ENCODE measurements around the gene NRSN2.

Gene NRSN2

GRCh38 chr20:402898-403581 lies 56.1 kb downstream of the NRSN2 start:
- no peak overlapping the region for H3K4me3 ChIP-seq
- no peak overlapping the region for H3K27ac ChIP-seq
- no peak for TF ChIP-seq CTCF (IDR thresholded peaks at IDR 0.05)
- DNase-seq (ENCODE audit: low spot score) = no peak

- no peak for DNase-seq (ENCODE audit: low spot score)
- Histone ChIP-seq H3K4me3 (no peak overlapping the region), H3K27ac (no peak overlapping the region)
- no peak for TF ChIP-seq CTCF (IDR thresholded peaks at IDR 0.05)
Measured at GRCh38 chr20:403582-403957, 56.7 kb downstream of the NRSN2 start.

DNA sequence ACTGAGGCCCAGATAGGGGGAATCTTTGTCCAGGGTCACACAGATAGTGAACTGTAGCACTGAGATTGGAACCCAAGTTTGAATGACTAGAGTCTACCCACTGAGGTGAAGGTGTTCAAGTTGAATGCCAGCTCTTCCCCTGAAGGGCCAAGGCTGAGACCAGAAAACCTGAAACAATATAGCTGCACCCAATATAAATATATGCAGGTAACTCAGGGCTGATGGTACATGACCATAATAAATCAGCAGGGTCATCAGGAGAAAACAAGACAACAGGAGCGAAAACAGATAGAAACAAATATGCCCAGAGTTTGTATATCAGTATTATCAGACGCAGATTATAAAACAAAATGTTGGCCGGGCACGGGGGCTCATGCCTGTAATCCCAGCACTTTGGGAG lies 57.2 kb downstream of the NRSN2 start:
- Histone ChIP-seq H3K27ac (no peak overlapping the region), H3K4me3 (no peak overlapping the region)
- TF ChIP-seq CTCF (IDR thresholded peaks at IDR 0.05) = no peak
- DNase-seq (ENCODE audit: low spot score) = no peak

All from coronary artery (tissue), 2 donors.